GM19468 (cell line): Measurements from ENCODE around the gene ZFP82.

Experiments used
- ATAC-seq: cut with Tn5 transposase; IDR thresholded peaks from one replicate; pipeline ENCODE4 v1.9.1; 2021; ENCODE audit warnings: mild to moderate bottlenecking, moderate library complexity, moderate number of reproducible peaks; ENCODE audit not compliant: unreplicated experiment; ENCODE audit errors: extremely low read depth

The ZFP82 gene

DNA sequence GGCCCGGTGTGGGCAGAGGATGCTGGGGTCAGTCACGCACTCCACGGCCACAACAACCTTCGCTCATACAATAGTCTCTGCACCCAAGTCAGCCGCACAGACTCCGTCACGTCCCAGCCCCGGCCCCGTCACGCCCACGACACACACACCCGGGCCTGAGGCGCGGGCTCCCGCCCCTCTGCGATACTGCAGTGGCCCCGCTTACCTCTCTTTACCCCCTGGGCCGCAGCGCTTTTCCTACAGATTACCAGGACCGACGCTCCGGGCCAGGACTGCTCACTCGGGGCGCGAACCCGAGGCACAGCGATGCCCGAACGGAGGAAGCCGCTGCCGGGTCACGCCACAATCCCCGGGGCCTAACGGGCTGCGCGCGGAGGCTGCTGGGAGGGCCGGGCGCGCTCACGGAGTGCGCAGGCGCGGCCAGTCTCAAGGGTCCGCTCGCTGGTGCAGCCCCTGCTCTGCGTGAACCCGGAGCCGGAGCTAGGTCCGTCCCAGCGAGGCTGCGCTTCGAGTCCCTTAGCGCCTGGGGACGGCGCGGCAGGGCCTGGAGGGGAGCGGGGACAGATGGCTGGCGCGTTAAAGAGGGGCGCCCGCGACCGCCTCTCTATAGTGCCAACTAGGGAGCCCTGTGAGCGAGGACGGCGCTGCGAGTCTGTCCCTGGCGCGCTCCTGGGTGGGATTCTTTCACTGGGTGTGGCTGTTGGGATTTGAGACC, at the start of gene ZFP82:
ZFP82 (minus strand) TSS at position 358 of the 715 bp plus-strand sequence. CDS start 8,855 bp downstream, outside the sequence.
- ATAC-seq = peak; percentile 61

DNA sequence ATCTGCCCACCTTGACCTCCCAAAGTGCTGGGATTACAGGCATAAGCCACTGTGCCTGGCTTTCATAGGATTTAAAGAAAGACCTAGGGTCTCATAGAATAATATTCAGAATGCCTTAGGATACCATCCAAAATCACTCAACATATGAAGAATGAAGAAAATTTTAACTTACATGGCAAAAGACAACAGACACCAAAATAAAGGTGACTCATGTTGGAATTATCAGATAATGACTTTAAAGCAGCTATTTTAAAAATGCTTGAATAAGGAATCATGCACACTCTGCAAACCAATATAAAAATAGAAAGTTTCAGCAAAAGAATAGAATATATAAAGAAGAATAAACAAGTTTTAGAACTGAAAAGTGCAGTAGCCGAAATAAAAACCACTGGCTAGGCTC, 41.6 kb upstream of the ZFP82 start:
- ATAC-seq = no peak

DNA sequence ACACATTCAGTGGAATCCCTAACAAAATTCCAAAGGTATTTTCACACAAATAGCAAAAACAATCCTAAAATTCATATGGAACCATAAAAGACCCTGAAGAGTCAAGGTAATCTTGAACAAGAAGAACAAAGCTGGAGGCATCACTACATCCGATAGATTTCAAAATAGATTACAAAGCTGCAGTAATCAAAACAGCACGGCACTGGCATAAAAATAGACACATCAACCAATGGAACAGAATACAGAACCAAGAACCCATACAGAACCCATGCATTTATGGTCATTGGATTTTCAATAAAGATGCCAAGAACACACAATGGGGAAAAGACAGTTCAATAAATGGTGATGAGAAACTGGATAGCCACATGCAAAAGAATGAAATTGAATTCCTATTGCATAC, 38.4 kb upstream of the ZFP82 start:
- no peak for ATAC-seq

DNA sequence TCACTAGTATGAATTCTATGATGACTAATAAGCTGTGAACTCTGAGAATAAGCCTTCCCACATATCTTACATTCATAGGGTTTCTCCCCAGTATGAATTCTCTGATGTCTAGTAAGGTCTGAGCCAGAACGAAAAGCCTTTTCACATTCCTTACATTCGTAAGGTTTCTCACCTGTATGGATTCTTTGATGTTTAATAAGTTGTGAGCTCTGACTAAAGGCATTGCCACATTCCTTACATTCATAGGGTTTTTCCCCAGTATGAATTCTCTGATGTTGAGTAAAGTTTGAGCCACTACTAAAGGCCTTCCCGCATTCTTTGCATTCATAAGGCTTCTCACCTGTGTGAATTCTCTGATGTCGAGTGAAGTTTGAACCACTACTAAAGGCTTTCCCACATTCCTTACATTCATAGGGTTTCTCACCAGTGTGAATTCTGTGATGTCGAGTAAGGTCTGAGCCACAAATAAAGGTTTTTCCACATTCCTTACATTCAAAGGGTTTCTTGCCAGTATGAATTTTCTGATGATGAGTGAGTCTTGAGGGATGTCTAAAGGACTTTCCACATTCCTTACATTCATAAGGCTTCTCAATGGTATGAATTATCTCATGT, 30.7 kb upstream of the ZFP82 start:
- no peak for ATAC-seq

DNA sequence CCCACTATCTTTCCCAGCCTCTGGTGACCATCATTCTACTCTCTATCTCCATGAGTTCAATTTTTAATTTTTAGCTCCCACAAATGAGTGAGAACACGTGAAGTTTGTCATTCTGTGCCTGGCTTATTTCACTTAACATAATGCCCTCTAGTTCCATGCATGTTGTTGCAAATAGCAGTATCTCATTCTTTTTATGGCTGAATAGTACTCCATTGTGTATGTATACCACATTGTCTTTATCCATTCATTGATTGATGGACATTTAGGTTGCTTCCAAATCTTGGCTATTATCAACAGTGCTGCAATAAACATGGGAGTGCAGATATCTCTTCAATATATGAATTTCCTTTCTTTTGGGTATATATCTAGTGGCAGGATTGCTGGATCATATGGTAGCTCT, 22.9 kb upstream of the ZFP82 start:
- ATAC-seq = no peak

DNA sequence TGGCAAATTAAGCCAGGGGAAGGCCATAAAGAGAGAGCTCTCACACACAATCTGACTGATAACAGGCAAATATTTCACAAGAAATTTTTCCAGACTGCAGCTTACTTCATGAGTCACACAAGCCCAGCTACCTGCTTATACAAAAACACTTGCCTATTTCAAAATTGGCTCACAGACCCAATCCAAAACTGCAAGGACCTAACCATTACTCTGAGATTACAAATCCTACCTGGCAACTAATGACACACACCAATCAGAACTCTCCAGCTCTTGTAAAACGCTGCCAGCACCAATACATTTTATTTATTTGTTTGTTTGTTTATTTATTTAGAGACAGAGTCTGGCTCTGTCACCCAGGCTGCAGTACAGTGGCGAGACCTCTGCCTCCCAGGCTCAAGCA, 18.1 kb upstream of the ZFP82 start:
- no peak for ATAC-seq

DNA sequence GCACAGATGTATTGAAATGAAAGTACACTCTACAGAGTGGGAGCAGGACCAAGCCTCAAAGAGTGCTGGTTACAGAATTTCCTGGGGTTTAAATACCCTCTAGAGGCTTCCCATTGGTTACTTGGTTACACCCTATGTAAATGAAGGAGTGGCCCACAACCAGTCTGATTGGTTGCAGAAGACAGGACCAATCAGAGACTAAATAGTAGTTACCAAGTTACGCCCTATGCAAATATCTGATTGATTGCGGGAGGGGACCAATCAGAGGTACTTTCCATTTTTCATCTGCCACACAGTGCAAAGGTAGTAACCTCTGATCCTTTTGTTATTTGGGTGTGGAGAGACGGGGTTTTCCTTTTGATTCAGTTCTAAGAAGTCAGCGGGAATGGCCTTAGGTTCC, 5.5 kb upstream of the ZFP82 start:
- ATAC-seq = no peak

DNA sequence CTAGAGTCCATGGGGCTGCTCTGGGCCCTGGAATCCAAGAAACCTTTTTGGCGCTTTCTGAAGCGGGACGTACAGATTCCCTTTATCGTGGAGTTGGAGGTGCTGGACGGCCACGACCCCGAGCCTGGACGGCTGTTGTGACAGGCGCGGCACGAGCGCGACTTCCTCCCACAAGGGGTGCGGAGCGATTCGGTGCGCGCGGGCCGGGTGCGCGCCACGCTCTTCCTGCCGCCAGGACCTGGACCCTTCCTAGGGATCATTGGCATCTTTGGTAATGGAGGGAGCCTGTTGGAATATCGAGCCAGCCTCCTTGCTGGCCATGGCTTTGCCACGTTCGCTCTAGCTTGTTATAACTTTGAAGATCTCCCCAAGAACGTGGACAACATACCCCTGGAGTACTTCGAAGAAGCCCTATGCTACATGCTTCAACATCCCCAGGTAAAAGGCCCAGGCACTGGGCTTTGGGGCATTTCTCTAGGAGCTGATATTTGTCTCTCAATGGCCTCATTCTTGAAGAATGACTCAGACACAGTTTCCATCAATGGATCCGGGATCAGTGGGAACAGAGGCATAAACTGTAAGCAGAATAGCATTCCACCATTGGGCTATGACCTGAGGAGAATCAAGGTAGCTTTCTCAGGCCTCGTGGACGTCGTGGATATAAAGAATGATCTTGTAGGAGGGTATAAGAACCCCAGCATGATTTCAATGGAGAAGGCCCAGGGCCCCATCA, 3.5 kb upstream of the ZFP82 start:
- ATAC-seq = no peak

DNA sequence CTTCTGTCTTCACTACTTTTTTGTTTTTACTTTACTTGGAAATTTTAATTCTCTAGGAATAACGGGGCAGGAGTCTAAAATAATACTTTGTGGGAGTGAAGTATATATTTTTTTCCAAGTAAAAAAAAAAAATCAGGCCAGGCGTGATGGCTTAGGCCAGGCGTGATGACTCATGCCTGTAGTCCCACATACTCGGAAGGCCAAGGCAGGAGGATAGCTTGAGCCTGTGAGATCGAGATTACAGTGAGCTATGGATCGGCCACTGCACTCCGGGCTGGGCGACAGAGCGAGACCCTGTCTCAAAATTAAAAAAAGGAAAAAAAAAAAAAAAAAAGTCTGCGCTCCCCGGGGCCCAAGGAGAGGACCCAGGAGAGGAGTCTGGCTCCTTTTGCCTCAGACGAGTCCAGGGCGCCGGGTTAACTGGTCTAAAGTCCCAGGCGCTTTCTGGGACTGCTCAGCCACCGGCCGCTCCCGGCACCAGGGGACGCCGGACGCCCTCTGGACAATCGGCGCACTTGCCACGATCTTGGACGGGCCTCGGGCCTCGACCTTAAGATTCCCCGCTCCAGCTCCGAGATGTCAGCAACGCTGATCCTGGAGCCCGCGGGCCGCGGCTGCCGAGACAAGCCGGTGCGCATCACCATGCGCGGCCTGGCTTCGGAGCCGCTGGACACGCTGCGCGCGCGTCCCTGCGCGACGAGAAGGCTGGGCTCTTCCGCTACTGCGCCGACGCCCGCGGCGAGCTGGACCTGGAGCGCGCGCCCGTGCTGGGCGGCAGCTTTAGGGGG, 2.7 kb upstream of the ZFP82 start:
- ATAC-seq = no peak

DNA sequence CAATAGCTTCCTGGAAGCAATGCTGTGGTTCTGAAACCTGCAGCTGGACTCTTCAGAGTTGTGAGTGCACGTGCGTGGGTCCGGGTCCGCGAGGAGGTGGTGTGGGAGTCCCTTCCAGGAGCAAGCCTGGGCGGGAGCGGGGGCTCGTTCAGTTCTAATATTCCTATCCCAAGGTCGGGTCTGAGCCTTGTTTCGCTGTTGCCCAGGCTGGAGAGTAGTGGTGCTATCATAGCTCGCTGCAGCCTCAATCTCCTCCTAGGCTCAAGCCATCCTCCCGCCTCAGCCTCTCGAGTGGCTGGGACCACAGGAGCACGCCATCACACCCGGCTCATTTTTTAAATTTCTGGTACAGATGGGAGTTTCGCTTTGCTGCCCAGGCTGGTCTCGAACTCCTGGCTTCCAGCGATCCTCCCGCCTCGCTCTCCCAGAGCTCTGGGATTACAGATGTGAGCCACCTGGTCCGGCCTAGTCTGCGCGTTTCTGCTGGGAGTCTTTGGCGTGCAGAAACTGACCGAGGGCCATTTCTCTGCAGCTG, 625 bp downstream of the ZFP82 start:
- no peak for ATAC-seq

DNA sequence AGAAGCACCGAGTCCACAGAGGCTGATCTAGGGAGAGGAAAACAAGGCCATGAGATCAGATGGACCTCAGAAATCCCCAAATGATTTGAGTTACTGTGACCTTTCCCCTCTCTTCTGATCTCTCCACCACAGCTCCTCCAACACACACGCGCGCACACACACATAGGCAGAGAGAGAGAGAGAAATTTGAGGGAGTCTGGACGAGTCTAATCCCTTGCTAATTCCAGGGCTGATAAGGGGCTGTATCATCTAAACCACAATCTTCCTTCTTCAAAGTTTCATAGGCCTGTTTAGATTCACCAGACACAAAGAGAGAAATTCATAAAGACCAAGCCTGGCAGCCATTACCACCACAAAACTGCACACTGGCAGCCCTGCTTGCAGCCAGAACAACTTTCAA, 8.6 kb downstream of the ZFP82 start:
- no peak for ATAC-seq

DNA sequence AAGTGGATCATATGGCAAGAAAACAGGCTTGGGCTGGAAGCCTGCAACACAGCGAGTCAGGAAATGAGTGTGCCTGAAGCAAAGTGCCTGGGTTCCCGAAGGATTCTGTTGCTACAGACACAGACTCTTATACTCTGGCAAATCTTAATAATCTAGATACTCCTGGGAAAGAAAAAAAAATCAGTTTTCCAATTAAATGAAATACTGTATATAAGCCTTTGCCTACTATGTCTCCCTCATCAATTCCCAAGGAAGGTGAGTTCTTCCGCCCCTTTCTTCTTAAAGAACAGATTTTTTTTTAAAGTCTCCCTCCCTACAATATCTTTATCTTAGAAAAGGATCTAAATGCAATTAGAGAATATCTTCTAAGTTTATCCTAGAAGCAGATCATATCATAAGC, 10.3 kb downstream of the ZFP82 start:
- ATAC-seq = no peak

DNA sequence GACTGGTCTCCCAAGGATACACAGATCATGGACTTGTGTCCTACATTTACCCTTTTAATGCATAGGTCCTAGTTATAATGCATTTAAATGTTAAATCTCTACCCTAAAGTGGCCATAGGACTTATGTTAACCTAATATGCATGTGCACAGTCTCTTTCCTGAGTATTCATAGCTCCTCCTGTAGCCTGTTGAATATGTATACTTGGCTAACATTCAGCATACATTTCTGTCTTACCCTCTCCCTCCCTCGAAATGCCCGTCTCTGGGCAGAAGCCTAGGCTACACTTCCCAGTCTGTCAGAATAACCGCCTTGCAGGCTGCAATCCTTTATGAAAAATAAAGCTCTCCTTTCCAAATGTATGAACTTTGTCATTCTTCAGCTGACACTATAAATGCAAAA, 13.9 kb downstream of the ZFP82 start:
- ATAC-seq = no peak

DNA sequence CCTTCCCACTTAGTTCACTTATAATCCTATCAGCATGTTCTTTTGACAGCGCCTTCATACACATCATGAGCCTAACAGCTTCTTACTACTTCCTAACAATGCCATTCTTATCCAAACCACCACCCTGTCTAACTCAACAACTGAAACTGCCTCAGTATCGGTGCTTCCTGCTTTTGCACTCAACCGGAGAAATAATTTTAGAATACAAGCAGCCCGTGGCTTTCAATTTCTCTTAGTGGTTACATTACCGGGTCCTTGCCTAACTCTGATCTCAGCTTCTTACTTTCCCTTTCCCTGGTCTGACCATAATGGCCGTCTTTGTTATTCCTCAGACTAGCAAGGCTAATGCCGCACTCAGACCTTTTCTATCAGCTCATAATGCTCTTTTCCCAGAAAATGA, 17.0 kb downstream of the ZFP82 start:
- ATAC-seq = no peak

DNA sequence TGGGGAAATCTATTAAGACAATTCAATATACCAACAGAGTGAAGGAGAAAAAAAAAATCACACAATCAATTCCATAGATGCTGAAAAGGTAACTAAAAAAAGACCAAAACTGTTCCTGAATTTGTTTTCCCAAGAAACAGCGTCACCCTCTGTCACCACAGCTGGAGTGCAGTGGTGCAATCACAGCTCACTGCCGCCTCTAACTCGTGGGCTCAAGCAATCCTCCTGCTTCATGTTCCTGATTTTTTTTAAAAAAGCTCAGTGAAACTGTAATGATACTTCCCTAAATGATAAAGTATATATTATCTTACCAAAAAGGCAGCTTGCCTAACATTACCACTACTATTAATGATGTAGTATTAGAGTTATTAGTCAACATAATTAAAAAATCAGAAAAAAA, 19.9 kb downstream of the ZFP82 start:
- ATAC-seq = no peak

DNA sequence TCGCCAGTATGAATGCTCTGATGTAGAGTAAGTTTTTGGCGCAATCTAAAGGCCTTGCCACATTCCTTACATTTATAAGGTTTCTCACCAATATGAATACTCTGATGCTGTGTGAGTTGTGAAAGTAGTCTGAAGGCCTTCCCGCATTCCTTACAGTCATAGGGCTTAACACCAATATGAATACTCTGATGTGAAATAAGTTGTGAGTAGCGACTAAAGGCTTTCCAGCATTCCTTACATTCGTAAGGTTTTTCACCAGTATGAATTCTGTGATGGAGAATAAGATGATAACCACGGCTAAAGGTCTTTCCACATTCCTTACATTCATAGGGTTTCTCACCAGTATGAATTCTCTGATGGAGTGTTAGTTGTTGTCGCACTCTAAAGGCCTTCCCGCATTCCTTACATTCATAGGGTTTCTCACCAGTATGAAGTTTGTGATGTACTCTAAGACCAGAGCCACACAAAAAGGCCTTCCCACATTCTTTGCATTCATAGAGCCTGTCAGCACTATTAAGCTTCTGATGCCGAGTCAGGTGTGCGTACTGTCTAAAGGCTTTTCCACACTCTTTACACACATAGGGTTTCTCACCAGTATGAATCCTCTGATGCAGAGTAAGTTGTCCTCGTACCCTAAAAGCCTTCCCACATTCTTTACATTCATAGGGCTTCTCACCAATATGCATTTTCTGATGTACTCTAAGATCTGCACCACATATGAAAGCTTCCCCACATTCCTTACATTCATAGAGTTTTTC, 25.3 kb downstream of the ZFP82 start:
- no peak for ATAC-seq

DNA sequence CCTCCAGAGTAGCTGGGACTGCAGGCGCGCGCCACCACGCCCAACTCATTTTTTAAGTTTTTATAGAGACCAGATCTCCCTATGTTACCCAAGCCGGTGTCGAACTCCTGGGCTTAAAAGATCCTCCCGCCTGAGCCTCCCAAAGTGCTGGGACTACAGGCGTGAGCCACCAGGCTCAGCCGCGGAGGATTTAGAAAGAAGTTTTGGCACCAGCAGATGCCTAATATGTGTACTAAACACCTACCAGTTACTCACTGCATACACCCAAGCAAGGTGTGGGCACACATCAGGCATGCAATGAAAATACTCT, 39.0 kb downstream of the ZFP82 start:
- no peak for ATAC-seq

DNA sequence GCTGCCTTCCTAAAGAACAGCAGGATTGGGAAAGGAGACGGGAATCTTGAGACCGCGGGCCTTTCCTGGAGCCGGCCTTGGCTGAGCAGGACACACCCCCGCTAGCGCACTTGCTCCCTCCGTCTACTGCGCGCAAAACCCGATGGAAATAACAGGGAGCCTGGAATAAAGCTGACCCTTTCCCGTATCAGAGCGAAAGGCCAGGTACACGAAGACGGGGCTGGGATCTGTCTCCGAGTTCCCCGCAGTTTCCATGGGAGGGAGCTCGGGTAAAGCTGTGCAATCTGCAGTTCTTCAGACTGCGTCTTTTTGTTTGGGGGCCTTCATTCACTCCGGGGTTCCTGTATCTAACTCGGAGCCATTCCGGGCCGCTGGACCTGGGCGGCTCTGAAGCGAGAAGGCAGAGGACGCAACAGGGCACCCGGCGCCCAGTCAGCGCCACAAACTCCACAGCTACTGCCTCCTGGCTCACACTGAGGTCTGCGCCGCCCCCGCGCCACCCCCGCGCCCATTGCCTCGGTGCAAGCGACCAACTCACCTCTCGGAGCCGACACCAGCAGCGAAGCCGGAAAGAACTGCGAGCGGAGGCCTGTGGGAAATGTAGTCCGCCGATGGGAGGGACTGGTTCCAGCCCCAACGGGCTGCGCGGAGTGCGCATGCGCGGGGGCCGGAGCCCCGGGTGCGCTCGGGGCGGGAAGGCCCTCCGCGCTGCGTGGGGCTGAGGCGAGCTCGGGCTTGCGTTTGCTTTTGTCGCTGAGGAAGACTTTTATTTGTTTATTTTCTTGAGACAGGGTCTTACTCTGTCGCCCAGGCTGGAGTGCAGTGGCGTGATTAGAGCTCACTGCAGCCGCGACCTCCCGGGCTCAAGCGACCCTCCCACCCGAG, 39.6 kb downstream of the ZFP82 start, which contains the start of gene ZFP14:
ZFP14 (minus strand) TSS at position 577 of the 885 bp plus-strand sequence. CDS start 11,309 bp downstream, outside the sequence.
- peak; percentile 88 for ATAC-seq
